Measurements from ENCODE around the gene DCUN1D2.
"Not testable (repeated sequence)": the region's sequence is repeated elsewhere in the genome, so short reads cannot be mapped to it uniquely, and the experiment has no call there.

The DCUN1D2 gene

GRCh38 chr13:113442354-113442984 lies 48.0 kb downstream of the DCUN1D2 start:
- Mint-ChIP-seq H3K36me3 (peaks cover 7% of the 10 kb centered on the region), H3K9me3 (ENCODE audit: low read depth) (no peaks in the 10 kb centered on the region), H3K4me3 (no peak overlapping the region), H3K27me3 (no peaks in the 10 kb centered on the region), H3K4me1 (ENCODE audit: low read depth) (no peaks in the 10 kb centered on the region), H3K27ac (no peak overlapping the region)

- H3K4me1 Mint-ChIP-seq (ENCODE audit: low read depth): no peaks in the 10 kb centered on the region
- peaks cover 7% of the 10 kb centered on the region for H3K36me3 Mint-ChIP-seq
- no peak overlapping the region for H3K4me3 Mint-ChIP-seq
- no peaks in the 10 kb centered on the region for H3K9me3 Mint-ChIP-seq (ENCODE audit: low read depth)
- no peak overlapping the region for H3K27ac Mint-ChIP-seq
- H3K27me3 Mint-ChIP-seq: no peaks in the 10 kb centered on the region
Measured at GRCh38 chr13:113441661-113442060, 48.9 kb downstream of the DCUN1D2 start.

- Mint-ChIP-seq H3K4me3 (no peak overlapping the region), H3K36me3 (peaks cover 2% of the 10 kb centered on the region), H3K9me3 (ENCODE audit: low read depth) (no peaks in the 10 kb centered on the region), H3K4me1 (ENCODE audit: low read depth) (no peaks in the 10 kb centered on the region), H3K27ac (no peak overlapping the region), H3K27me3 (no peaks in the 10 kb centered on the region)
Measured at GRCh38 chr13:113437408-113438010, 53.0 kb downstream of the DCUN1D2 start.

GRCh38 chr13:113436866-113437265 lies 53.6 kb downstream of the DCUN1D2 start:
- H3K36me3 Mint-ChIP-seq; H3K9me3 Mint-ChIP-seq (ENCODE audit: low read depth); H3K4me1 Mint-ChIP-seq (ENCODE audit: low read depth); H3K27ac Mint-ChIP-seq; H3K27me3 Mint-ChIP-seq; H3K4me3 Mint-ChIP-seq: not testable (repeated sequence)

GRCh38 chr13:113435907-113436306 lies 54.6 kb downstream of the DCUN1D2 start:
- H3K9me3 Mint-ChIP-seq (ENCODE audit: low read depth); H3K27me3 Mint-ChIP-seq; H3K4me1 Mint-ChIP-seq (ENCODE audit: low read depth); H3K4me3 Mint-ChIP-seq; H3K27ac Mint-ChIP-seq; H3K36me3 Mint-ChIP-seq: not testable (repeated sequence)

GRCh38 chr13:113433391-113433916 lies 57.1 kb downstream of the DCUN1D2 start:
- no peak overlapping the region for H3K27ac Mint-ChIP-seq
- no peaks in the 10 kb centered on the region for H3K9me3 Mint-ChIP-seq (ENCODE audit: low read depth)
- no peaks in the 10 kb centered on the region for H3K27me3 Mint-ChIP-seq
- H3K4me3 Mint-ChIP-seq: no peak overlapping the region
- H3K4me1 Mint-ChIP-seq (ENCODE audit: low read depth): no peaks in the 10 kb centered on the region
- H3K36me3 Mint-ChIP-seq: peaks cover 3% of the 10 kb centered on the region

- H3K27me3 Mint-ChIP-seq: no peaks in the 10 kb centered on the region
- no peaks in the 10 kb centered on the region for H3K4me1 Mint-ChIP-seq (ENCODE audit: low read depth)
- H3K36me3 Mint-ChIP-seq: peaks cover 3% of the 10 kb centered on the region
- no peaks in the 10 kb centered on the region for H3K9me3 Mint-ChIP-seq (ENCODE audit: low read depth)
- H3K27ac Mint-ChIP-seq: no peak overlapping the region
- no peak overlapping the region for H3K4me3 Mint-ChIP-seq
Measured at GRCh38 chr13:113432506-113433270, 57.8 kb downstream of the DCUN1D2 start.

- Mint-ChIP-seq H3K4me1 (ENCODE audit: low read depth) (no peaks in the 10 kb centered on the region), H3K36me3 (peaks cover 3% of the 10 kb centered on the region)
Measured at GRCh38 chr13:113431171-113431570, 59.3 kb downstream of the DCUN1D2 start.

GRCh38 chr13:113430378-113431110 lies 60.0 kb downstream of the DCUN1D2 start:
- Mint-ChIP-seq H3K9me3 (ENCODE audit: low read depth) (no peaks in the 10 kb centered on the region), H3K27me3 (no peaks in the 10 kb centered on the region), H3K4me3 (no peak overlapping the region), H3K36me3 (peaks cover 3% of the 10 kb centered on the region), H3K27ac (no peak overlapping the region), H3K4me1 (ENCODE audit: low read depth) (no peaks in the 10 kb centered on the region)

More at GRCh38 chr13:113431171-113431570, 59.3 kb downstream of the DCUN1D2 start:
- Mint-ChIP-seq H3K27ac (no peak overlapping the region), H3K27me3 (no peaks in the 10 kb centered on the region), H3K4me3 (no peak overlapping the region), H3K9me3 (ENCODE audit: low read depth) (no peaks in the 10 kb centered on the region)

GRCh38 chr13:113429608-113429985 lies 60.9 kb downstream of the DCUN1D2 start:
- Mint-ChIP-seq H3K27ac (no peak overlapping the region), H3K27me3 (no peaks in the 10 kb centered on the region), H3K9me3 (ENCODE audit: low read depth) (no peaks in the 10 kb centered on the region), H3K4me1 (ENCODE audit: low read depth) (no peaks in the 10 kb centered on the region), H3K36me3 (peaks cover 3% of the 10 kb centered on the region), H3K4me3 (no peak overlapping the region)

GRCh38 chr13:113428871-113429607 lies 61.5 kb downstream of the DCUN1D2 start:
- H3K27ac Mint-ChIP-seq: no peak overlapping the region

GRCh38 chr13:113428469-113428865 lies 62.0 kb downstream of the DCUN1D2 start:
- peaks cover 3% of the 10 kb centered on the region for H3K36me3 Mint-ChIP-seq
- H3K27me3 Mint-ChIP-seq: no peaks in the 10 kb centered on the region
- no peaks in the 10 kb centered on the region for H3K4me1 Mint-ChIP-seq (ENCODE audit: low read depth)

More at GRCh38 chr13:113428871-113429607, 61.5 kb downstream of the DCUN1D2 start:
- no peaks in the 10 kb centered on the region for H3K27me3 Mint-ChIP-seq
- H3K4me1 Mint-ChIP-seq (ENCODE audit: low read depth): no peaks in the 10 kb centered on the region
- H3K4me3 Mint-ChIP-seq: no peak overlapping the region
- peaks cover 3% of the 10 kb centered on the region for H3K36me3 Mint-ChIP-seq
- no peaks in the 10 kb centered on the region for H3K9me3 Mint-ChIP-seq (ENCODE audit: low read depth)

GRCh38 chr13:113427562-113428468 lies 62.7 kb downstream of the DCUN1D2 start:
- Mint-ChIP-seq H3K27ac (no peak overlapping the region), H3K9me3 (ENCODE audit: low read depth) (no peaks in the 10 kb centered on the region), H3K4me3 (no peak overlapping the region), H3K4me1 (ENCODE audit: low read depth) (no peaks in the 10 kb centered on the region), H3K36me3 (peaks cover 3% of the 10 kb centered on the region), H3K27me3 (no peaks in the 10 kb centered on the region)

More at GRCh38 chr13:113428469-113428865, 62.0 kb downstream of the DCUN1D2 start:
- Mint-ChIP-seq H3K9me3 (ENCODE audit: low read depth) (no peaks in the 10 kb centered on the region), H3K4me3 (no peak overlapping the region), H3K27ac (no peak overlapping the region)
